OCI-LY1 (cell line): Measurements from ENCODE around the gene SLC38A8.

Experiments
- H2AFZ ChIP-seq: fragments of 200-600 bp; sonication (generic), shearing (Covaris generic); 2 replicates; pipeline ENCODE4 v1.6.0; 2014; ENCODE audit warnings: antibody characterized with exemption, mild to moderate bottlenecking, low read length
- H3F3A ChIP-seq: fragments of 200-600 bp; sonication (generic), shearing (Covaris generic); 2 replicates; pipeline ENCODE4 v1.6.0; 2014; ENCODE audit warnings: mild to moderate bottlenecking, antibody characterized with exemption, low read length, moderate library complexity; ENCODE audit not compliant: insufficient read depth
- H3K27ac ChIP-seq: fragments of 200-600 bp; sonication (generic); 2 replicates; pipeline ENCODE4 v1.5.1; 2014; ENCODE audit warnings: low read length, mixed run types, mild to moderate bottlenecking, low read depth; ENCODE audit not compliant: poor library complexity, severe bottlenecking
- H3K27me3 ChIP-seq: fragments of 200-600 bp; sonication (generic); 2 replicates; pipeline ENCODE4 v1.6.0; 2014; ENCODE audit warnings: antibody characterized with exemption, mild to moderate bottlenecking, low read length, moderate library complexity; ENCODE audit not compliant: insufficient read depth
- H3K36me3 ChIP-seq: fragments of 200-600 bp; sonication (generic); 2 replicates; pipeline ENCODE4 v1.6.1; 2014; ENCODE audit warnings: mild to moderate bottlenecking, antibody characterized with exemption, low read length, moderate library complexity, mixed read lengths; ENCODE audit not compliant: insufficient read depth
- H3K4me1 ChIP-seq: fragments of 200-600 bp; sonication (generic); 2 replicates; pipeline ENCODE4 v1.5.1; 2014; ENCODE audit warnings: mild to moderate bottlenecking, low read length, moderate library complexity; ENCODE audit not compliant: insufficient read depth, severe bottlenecking
- H3K4me2 ChIP-seq: fragments of 200-600 bp; sonication (generic), shearing (Covaris generic); 2 replicates; pipeline ENCODE4 v1.6.1; 2014; ENCODE audit warnings: low read length
- H3K4me3 ChIP-seq: fragments of 200-600 bp; sonication (generic); 2 replicates; pipeline ENCODE4 v1.5.1; 2014; ENCODE audit warnings: low read length, low read depth, mild to moderate bottlenecking, mixed read lengths; ENCODE audit not compliant: poor library complexity, severe bottlenecking
- H3K79me2 ChIP-seq: fragments of 200-600 bp; shearing (Covaris generic); 2 replicates; pipeline ENCODE4 v1.6.1; 2016; ENCODE audit warnings: mixed run types, low read length, mixed read lengths; ENCODE audit not compliant: insufficient read depth
- H3K9ac ChIP-seq: fragments of 200-600 bp; sonication (generic), shearing (Covaris generic); 2 replicates; pipeline ENCODE4 v1.6.1; 2014; ENCODE audit warnings: mild to moderate bottlenecking, low read length, mixed read lengths
- H3K9me2 ChIP-seq: fragments of 200-600 bp; sonication (generic), shearing (Covaris generic); 2 replicates; pipeline ENCODE4 v1.6.1; 2014; ENCODE audit warnings: low read depth, mild to moderate bottlenecking, low read length, mixed read lengths
- H3K9me3 ChIP-seq: fragments of 200-600 bp; shearing (Covaris generic); 2 replicates; pipeline ENCODE4 v1.6.1; 2014; ENCODE audit warnings: low read length, mixed read lengths
- H4K20me1 ChIP-seq: fragments of 200-600 bp; sonication (generic), shearing (Covaris generic); 2 replicates; pipeline ENCODE4 v1.6.0; 2016; ENCODE audit warnings: mild to moderate bottlenecking, low read length; ENCODE audit not compliant: insufficient read depth
- CTCF ChIP-seq: fragments of 200-600 bp; sonication (generic), shearing (Covaris generic); IDR thresholded peaks from 2 replicates; pipeline ENCODE4 v1.5.1; 2017; ENCODE audit warnings: mild to moderate bottlenecking, antibody characterized with exemption, low read length, moderate library complexity, mixed read lengths
- EZH2 ChIP-seq: fragments of 200-600 bp; sonication (generic), shearing (Covaris generic); IDR thresholded peaks from 2 replicates; pipeline ENCODE4 v1.8.0; 2017; ENCODE audit warnings: borderline replicate concordance, mixed run types, mild to moderate bottlenecking, antibody characterized with exemption, low read length, moderate library complexity, mixed read lengths

Gene SLC38A8

DNA sequence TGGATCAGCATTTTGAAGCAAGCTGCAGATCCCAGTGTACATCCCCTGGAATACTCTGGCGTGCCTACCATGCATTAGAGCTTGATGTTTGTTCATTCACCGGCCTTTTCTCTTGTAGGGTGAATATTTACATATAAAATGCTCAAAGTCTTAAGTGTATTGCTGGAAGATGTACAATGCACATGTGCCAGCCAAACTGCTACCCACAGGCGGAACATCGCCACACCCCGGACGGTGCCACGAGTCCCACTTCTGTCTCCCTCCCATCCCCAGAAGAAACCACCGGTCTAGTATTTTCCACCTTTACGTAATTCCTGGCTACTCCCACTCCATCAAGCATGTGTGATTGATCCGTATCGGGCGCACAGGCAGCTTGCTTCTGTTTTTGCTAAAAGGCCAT, 4.1 kb downstream of the SLC38A8 start:
- TF ChIP-seq CTCF (no peak), EZH2 (no peak)
- no peaks in the 10 kb centered on the region; the same call in 1 of the 2 replicates for H3K36me3 ChIP-seq
- H3K4me3 ChIP-seq = no peak overlapping the region
- no peaks in the 10 kb centered on the region for H3K79me2 ChIP-seq
- H3K4me2 ChIP-seq = no peak overlapping the region
- no peak overlapping the region for H3K27ac ChIP-seq
- H3K9me2 ChIP-seq = no peaks in the 10 kb centered on the region
- no peaks in the 10 kb centered on the region for H3K4me1 ChIP-seq
- H3K9me3 ChIP-seq = no peaks in the 10 kb centered on the region
- H3F3A ChIP-seq = no peaks in the 10 kb centered on the region
- H3K27me3 ChIP-seq = peaks cover 12% of the 10 kb centered on the region; the same call in 1 of the 2 replicates
- no peak overlapping the region for H3K9ac ChIP-seq
- no peaks in the 10 kb centered on the region for H4K20me1 ChIP-seq
- no peak overlapping the region for H2AFZ ChIP-seq

- H3K9me2 ChIP-seq = no peaks in the 10 kb centered on the region
- H3K4me1 ChIP-seq = no peaks in the 10 kb centered on the region
- no peaks in the 10 kb centered on the region; the same call in 1 of the 2 replicates for H3K36me3 ChIP-seq
- H2AFZ ChIP-seq = no peak overlapping the region
- no peaks in the 10 kb centered on the region for H3K9me3 ChIP-seq
- H3K27ac ChIP-seq = no peak overlapping the region
- no peaks in the 10 kb centered on the region for H4K20me1 ChIP-seq
- peaks cover 12% of the 10 kb centered on the region; the same call in 1 of the 2 replicates for H3K27me3 ChIP-seq
- no peak overlapping the region for H3K9ac ChIP-seq
- no peak overlapping the region for H3K4me3 ChIP-seq
- H3K4me2 ChIP-seq = no peak overlapping the region
- TF ChIP-seq EZH2 (no peak), CTCF (no peak)
- no peaks in the 10 kb centered on the region for H3F3A ChIP-seq
- no peaks in the 10 kb centered on the region for H3K79me2 ChIP-seq
Observed at GRCh38 chr16:84036982-84037425, 5.6 kb downstream of the SLC38A8 start.

DNA sequence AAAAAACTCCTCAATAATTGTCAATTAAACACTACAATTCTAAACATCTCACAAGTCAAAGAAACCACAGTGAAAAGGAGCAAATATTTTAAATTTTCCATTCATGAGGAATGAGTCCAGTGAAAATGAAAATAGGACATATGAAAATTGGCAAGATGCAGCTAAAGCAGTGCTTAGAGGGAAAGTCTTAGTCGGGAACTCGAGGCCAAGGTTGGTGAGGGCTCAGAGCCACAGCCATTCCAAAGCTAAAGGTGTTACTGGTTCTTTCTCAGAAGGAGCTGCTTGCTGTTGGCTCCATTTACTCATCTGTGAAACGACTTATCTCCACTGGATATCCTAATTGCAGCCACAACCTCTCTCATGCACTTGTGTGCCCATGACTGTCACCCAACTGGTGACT, 6.5 kb downstream of the SLC38A8 start:
- Histone ChIP-seq H3K9ac (no peak overlapping the region), H3K36me3 (no peaks in the 10 kb centered on the region; the same call in 1 of the 2 replicates), H3K4me2 (no peak overlapping the region), H3K9me3 (no peaks in the 10 kb centered on the region), H3K9me2 (no peaks in the 10 kb centered on the region), H3K79me2 (no peaks in the 10 kb centered on the region), H4K20me1 (no peaks in the 10 kb centered on the region), H3K27me3 (peaks cover 12% of the 10 kb centered on the region; the same call in 1 of the 2 replicates), H3K4me3 (no peak overlapping the region), H3K4me1 (no peaks in the 10 kb centered on the region), H3K27ac (no peak overlapping the region), H3F3A (no peaks in the 10 kb centered on the region), H2AFZ (no peak overlapping the region)
- TF ChIP-seq CTCF (no peak), EZH2 (no peak)
